GM18867 (cell line): ENCODE measurements around the gene ACR.
"Not testable (repeated sequence)": the region's sequence is repeated elsewhere in the genome, so short reads cannot be mapped to it uniquely, and the experiment has no call there.

Experiments
- ATAC-seq: cut with Tn5 transposase; IDR thresholded peaks from one replicate; pipeline ENCODE4 v1.9.1; 2021; ENCODE audit warnings: mild to moderate bottlenecking, moderate library complexity; ENCODE audit not compliant: unreplicated experiment

Gene ACR

DNA sequence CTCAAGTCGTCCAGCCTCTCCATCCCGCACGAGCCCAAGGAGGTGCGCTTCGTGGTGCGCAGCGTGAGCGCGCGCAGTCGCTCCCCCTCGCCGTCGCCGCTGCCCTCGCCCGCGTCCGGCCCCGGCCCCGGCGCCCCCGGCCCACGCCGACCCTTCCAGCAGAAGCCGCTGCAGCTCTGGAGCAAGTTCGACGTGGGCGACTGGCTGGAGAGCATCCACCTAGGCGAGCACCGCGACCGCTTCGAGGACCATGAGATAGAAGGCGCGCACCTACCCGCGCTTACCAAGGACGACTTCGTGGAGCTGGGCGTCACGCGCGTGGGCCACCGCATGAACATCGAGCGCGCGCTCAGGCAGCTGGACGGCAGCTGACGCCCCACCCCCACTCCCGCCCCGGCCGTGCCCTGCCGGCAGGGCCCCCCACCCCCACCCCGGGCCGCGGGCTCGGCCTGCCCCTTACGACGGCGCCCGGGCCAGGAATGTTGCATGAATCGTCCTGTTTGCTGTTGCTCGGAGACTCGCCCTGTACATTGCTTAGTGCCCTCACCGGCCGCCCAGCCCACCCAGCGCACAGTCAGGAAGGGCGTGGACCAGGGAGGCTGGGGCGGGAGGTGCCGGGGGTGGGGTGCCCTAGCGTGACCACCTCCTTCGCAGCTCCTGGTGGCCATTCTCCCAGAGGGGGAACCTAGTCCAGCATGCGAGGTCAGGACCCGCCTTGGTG, 6.9 kb upstream of the ACR start:
- no peak for ATAC-seq

DNA sequence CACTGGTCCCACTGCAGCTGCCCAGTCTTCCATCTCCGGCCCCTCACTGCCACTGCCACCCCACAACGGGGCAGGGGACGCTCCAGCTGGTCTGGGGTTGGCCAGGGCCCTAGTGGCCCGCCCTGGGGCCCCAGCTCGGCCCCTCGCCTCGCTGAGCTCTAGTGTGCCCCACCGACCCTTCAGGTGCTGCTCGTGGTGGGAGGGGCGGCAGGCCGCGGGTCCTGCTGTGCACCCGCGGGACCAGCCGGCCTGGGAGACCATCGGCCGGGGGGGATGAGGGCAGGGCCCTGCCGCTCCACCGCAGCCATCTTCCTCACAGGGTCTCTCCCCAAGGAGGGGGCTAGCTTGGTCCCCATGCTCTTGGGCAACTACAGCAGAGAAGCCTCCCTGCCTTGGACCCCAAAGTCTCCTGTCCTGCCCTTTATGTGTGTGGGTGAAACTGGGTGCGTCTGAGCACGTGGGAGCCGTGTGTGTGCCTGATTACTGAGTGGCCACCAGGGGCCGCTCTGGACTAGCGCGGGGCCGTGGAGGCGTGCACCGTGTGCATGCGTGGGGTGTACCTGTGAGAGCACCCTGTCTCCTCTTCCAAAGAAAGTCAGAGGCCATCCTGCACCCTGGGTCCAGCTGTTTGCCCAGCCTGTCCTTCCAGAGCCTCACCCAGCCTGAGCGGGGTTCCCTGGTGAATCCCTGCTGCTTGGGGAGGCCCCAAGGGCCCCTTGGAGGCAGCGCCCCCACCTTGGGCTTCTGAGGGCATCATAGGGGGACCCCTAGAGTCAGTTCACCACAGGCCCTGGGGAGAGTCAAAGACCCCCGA, 6.0 kb upstream of the ACR start:
- no peak for ATAC-seq

DNA sequence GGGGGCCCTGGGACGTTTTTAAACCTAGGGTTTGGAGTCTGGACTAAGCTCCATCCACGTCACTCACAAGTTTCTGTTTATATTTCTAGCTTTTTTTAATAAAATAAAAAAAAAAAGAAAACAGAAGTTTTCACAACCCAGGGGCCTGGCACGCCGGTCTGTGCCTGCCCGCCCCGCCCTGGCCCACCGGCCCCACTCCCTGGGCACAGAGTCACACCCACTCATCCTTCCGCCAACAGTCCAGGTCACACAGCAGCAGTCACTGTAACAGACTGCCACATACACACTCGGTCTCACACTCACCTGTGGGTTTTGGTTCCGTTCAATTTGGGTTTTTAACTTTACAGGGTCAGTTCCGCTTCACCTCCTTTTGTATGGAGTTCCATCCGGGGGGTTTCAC, 5.3 kb upstream of the ACR start:
- no peak for ATAC-seq

DNA sequence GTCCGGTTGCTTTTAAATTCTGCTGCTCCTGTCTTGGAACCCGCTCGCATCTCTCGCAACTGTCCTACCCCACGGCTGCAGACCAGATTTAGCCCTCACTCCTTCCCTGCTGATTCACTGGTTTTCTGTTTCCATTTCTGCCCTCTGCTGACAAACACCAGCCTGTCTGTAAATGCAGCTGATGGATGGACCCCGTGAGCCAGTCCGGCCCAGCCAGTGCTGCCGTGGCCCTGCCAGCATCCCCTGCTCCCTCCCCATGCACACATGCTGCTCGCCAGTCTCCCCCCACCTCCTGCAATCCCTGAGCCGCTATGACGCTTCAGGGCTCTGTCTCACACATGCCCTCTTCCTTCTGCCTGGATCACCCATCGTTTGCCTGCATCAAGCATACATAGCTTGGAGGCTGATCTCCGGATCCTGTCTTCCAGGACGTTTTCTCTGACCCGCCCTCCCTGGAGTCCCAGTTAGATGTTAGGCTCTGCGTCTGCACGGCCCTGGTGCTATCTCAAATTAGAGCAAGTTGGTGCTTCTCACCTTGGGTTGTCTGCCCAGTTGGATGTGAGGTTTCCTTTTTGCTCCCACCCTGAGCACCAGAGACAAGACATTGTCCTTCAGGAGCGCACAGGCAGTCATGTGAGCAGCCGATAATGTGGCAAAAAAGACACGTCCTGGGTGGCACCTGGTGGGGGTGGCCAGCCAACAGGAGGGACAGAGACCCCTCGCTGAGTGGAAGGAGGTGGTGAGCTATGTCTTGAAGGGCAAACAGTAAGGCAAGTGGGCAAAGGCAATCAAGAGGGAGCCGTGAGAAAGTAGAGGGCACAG, 4.3 kb upstream of the ACR start:
- ATAC-seq = no peak

DNA sequence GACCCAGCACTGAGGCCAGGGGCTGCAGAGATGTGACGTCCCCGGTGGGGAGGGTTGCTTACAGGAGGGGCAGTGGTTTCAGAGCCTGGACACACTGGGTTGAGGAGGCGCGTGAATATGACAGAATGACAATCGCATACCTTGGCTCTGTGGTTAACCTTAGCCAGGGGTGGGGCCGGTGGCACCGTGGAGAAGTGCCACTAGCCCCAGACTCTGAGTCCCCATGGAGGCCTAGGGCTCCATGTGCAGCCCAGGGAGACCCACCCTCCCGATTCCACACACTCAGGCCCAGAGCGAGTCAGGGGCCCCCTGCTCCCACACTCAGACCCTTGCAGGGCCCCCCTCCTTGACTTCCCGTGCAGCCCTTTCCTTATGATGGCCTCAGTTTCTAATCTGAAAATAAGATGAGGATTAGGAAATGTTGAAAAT, 3.6 kb upstream of the ACR start:
- no peak for ATAC-seq

DNA sequence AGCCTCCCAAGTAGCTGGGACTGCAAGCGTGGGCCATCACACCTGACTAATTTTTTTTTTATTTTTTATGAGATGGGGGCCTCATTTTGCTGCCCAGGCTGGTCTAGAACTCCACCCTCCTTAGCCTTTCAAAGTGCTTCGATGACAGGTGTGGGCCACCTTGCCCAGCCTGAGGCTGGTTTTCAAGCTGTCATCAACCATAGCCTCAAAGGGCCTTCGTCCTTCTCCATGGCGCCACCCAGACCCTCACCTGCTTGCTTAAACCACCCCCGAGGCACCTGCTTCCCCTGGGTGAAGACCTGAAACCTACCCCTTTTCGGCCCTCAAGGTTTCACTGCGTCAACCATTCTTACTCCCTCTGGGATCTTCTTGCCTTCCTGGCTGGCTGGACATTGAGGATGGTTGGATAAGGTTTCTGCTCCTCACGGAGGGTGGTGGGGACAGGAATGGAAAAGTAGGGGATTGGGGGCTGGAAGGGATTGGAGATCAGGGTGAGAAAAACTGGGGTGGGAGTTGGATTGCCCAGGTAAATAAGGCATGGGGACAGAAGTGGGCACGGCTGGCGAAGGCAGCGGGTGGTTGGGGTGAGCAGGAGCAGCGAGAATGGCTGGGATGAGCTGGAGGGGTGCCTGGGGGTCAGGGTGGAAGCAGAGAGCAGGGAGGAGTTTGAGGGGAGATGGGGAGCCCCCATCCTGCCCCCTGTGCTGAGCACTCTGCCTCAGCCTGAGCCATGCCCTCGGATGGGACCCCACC, 2.8 kb upstream of the ACR start:
- ATAC-seq = no peak

DNA sequence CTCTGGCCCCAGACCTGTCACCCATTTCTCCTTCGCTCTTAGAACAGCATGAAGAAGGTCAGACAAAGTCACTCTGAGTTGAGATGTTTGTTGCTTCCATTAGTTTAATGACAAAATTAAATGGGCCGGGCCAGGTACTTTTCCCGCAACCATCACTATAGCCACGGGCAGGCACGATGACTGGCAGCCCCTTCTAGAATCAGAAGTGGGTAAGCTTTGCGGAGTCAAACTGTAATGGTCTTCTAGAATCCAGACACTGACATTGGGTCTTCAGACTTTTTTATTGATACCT, 2.3 kb upstream of the ACR start:
- ATAC-seq = no peak

DNA sequence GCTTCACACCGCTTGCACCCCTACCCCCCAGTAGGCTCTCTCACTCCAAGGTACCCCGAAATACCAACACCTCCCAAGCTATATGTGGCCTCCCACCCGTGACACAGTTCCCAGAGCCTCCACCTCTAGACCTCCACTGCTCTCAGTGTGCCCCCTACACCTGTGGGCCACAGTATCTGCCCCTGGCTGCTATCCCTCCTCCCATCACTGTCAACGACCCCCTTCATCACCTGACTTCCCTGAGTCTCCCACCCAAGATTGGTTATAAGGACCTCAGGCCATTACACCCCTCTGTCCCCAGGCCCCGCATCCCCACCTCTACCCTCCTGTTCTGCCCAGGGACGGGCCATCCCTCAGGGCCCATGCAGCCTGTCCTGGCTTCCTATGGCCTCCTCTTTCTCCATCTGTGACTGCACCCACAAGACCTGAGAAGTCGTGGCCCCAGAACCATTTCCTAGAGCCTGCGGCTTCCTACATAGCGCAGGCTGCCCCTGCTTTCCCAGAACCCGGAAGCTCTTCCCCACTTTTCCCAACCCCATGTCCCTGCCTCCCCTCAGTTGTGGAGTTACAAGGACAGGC, 734 bp downstream of the ACR start:
- ATAC-seq = no peak

DNA sequence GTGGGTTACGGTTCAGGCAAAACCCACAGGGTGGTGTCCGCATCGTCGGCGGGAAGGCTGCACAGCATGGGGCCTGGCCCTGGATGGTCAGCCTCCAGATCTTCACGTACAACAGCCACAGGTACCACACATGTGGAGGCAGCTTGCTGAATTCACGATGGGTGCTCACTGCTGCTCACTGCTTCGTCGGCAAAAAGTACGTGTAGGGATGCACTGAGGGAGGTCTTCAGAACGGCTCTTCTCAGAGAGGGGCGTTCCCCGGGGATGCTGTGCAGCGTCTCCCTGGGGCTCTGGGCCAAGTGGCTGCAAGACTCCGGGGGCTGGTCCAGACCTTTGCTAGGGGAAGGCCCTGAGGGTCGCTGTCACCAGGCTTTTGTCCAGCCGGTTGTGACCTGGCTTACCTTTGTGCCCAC, 1.3 kb downstream of the ACR start:
- ATAC-seq = no peak

DNA sequence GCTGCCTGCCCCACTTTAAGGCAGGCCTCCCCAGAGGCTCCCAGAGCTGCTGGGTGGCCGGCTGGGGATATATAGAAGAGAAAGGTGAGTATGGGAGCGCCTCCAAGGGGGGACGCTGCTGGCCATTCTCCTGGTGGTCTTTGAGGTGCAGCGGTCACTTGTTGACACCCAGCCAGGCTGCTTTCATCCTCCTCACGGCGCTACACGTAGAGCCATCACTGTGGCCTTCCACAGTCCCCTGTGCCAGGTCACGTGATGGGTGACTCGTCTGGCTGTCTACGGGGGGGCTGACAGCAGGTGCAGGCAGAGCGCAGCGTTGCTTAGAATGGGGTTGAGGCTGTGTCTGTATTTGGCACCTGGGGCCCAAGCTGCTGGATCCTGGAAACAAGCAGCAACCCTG, 1.9 kb downstream of the ACR start:
- no peak for ATAC-seq

DNA sequence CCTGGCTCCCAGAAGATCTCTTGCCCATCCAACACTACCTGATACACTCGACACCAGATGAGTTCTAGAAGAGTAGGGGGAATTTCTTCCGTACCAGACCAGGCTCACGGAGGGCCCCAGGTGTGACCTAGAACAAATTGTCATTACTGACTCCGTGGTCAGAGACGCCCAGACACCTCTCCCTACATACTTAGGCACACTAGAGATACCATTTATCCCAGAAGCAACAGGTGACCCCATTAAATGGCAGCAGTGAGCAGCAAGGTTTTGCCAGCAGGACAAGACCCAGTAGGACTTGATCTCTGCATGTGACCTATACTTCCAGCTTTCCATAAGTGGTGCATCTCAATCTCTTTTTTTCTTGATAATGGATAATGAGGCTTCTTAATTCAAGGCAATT, 2.7 kb downstream of the ACR start:
- not testable (repeated sequence) for ATAC-seq

DNA sequence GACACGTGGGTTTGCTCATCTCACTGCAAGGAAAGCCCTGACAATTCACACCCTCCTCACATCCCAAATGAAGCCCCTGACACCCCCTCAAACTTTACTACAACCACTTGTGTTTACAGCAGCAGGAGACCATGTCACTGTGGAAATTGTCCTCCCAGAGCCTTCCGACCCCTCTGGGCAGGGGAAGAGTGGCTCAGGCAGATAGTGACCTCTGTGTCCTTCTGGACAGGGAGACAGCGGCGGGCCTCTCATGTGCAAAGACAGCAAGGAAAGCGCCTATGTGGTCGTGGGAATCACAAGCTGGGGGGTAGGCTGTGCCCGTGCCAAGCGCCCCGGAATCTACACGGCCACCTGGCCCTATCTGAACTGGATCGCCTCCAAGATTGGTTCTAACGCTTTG, 6.4 kb downstream of the ACR start:
- ATAC-seq = not testable (repeated sequence)

DNA sequence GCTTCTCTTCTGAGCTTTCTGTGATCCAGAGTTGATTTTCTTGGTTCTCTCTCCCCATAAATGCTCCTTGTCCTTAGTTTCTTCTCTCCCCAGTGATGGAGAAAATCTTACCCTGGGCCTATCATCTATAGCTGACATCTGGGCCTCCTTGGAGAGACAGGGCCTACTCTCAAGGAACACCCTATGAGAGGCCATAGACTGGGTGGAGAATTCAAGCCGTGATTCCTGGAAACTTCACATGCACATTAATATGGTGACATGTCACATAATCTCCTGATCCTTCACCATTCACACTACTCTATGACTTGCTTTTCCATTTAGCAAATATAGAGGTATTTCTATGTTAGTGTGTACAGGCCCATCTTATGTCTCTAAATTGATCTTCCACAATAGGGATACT, 9.5 kb downstream of the ACR start:
- not testable (repeated sequence) for ATAC-seq

DNA sequence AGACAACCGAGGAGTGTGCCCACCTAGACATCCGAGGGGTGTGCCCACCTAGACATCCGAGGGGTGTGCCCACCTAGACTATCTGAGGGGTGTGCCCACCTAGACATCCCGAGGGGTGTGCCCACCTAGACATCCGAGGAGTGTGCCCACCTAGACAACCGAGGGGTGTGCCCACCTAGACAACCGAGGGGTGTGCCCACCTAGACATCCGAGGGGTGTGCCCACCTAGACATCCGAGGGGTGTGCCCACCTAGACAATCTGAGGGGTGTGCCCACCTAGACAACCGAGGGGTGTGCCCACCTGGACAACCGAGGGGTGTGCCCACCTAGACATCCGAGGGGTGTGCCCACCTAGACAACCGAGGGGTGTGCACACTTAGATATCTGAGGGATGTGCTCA, 10.6 kb downstream of the ACR start:
- ATAC-seq = not testable (repeated sequence)

DNA sequence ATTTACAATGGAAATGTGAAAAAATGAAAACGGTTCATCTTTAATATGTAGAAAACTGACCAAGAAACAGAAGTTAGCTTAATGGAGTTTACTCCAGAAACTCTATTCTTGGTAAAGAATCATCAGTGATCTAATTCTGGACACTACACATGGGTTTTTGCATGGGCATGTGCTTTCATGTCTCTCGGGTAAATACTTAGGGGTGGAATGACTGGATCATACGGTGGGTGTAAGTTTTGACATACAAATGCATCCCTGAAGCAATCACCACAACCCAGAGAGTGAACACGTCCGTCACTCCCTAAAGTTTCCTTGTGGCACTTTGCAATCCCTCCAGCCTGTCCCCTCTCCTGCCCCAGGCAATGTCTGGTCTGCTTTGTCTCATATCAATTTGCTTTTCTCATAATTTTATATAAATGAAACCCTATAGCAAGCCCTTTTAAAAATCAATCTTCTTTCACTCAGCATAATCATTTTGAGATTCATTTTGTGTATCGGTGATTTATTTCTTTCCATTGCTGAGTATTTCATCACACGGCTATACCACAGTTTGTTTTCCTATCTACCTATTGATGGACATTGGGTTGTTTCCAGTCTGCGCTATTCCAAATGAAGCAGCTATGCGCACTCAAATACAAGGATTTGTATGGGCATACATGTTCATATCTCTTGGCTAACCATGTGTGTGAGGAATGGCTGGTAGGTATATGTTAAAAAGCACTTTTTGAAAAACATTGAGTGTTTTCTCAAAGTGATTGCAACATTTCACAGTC, 11.5 kb downstream of the ACR start:
- not testable (repeated sequence) for ATAC-seq

DNA sequence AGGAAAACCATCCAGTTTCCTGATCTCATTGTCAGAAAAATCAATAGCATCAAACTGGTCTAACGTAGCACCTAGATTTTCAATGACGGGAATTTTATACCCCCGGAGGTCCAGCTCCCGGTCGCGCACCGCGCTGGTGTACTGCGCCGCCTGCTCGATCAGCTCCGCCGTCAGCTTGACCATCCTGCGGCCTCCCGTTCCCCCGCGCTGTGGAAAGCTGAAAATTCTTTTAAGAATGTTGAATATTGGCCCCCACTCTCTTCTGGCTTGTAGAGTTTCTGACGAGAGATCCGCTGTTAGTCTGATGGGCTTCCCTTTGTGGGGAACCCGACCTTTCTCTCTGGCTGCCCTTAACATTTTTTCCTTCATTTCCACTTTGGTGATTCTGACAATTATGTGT, 17.2 kb downstream of the ACR start:
- not testable (repeated sequence) for ATAC-seq

DNA sequence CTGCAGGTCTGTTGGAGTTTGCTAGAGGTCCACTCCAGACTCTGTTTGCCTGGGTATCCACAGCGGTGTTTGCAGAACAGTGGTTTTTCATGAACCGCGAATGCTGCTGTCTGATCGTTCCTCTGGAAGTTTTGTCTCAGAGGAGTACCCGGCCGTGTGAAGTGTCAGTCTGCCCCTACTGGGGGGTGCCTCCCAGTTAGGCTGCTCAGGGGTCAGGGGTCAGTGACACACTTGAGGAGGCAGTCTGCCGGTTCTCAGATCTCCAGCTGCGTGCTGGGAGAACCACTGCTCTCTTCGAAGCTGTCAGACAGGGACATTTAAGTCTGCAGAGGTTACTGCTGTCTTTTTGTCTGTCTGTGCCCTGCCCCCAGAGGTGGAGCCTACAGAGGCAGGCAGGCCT, 18.4 kb downstream of the ACR start:
- not testable (repeated sequence) for ATAC-seq

DNA sequence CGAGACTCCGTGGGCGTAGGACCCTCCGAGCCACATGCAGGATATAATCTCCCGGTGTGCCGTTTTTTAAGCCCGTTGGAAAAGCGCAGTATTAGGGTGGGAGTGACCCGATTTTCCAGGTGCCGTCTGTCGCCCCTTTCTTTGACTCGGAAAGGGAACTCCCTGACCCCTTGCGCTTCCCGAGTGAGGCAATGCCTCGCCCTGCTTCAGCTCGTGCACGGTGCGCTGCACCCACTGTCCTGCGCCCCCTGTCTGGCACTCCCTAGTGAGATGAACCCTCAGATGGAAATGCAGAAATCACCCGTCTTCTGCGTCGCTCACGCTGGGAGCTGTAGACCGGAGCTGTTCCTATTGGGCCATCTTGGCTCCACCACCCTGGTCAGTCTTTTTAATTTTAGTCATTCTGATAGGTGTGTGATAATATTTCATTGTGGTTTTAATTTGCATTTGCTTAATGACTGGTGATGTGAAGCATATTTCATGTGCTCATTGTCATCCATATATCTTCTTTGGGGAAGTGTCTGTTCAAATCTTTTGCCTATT, 19.0 kb downstream of the ACR start:
- not testable (repeated sequence) for ATAC-seq

DNA sequence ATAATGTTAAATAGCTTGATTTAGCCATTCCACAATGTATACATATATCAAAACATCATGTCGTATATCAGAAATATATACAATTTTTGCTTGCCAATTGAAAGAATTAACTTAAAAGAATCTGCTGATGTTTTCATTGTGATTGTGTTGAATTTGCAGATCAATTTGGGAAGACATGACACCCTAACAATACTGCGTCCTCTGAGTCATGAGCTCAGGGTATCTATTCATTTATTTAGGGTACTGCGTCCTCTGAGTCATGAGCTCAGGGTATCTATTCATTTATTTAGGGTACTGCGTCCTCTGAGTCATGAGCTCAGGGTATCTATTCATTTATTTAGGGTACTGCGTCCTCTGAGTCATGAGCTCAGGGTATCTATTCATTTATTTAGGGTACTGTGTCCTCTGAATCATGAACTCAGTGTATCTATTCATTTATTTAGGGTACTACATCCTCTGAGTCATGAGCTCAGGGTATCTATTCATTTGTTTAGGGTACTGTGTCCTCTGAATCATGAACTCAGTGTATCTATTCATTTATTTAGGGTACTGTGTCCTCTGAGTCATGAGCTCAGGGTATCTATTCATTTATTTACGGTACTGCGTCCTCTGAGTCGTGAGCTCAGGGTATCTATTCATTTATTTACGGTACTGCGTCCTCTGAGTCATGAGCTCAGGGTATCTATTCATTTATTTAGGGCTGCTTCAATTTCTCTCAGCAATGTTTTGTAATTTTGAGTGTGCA, 21.8 kb downstream of the ACR start:
- ATAC-seq = not testable (repeated sequence)
